Measurements from ENCODE around the gene C2orf68. TPM values are rescaled to one million over a fixed set of nuclear protein-coding genes. Genes with fewer than 3 reads are reported as not detected.

C2orf68 gene
- total RNA-seq, 1 donor from 2014 or later: 47.5 TPM

DNA sequence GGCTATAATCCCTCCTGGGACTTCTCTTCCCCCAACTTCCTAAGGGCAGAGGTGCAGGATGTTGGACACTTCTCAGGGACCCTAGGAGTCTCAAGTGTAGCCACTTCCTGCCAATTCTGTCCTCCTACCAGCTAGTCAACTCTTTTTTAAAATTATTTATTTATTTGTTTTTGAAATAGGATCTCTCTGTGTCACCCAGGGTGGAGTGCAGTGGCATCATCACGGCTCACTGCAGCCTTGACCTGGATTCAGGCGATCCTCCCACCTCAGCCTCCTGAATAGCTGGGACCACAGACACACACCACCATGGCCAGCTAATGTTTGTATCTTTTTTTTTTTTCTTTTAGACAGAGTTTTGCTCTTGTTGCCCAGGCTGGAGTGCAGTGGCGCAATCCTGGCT is 44.6 kb upstream of the C2orf68 start:
- TF ChIP-seq, protein P1, sequence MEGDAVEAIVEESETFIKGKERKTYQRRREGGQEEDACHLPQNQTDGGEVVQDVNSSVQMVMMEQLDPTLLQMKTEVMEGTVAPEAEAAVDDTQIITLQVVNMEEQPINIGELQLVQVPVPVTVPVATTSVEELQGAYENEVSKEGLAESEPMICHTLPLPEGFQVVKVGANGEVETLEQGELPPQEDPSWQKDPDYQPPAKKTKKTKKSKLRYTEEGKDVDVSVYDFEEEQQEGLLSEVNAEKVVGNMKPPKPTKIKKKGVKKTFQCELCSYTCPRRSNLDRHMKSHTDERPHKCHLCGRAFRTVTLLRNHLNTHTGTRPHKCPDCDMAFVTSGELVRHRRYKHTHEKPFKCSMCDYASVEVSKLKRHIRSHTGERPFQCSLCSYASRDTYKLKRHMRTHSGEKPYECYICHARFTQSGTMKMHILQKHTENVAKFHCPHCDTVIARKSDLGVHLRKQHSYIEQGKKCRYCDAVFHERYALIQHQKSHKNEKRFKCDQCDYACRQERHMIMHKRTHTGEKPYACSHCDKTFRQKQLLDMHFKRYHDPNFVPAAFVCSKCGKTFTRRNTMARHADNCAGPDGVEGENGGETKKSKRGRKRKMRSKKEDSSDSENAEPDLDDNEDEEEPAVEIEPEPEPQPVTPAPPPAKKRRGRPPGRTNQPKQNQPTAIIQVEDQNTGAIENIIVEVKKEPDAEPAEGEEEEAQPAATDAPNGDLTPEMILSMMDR (IDR thresholded peaks at IDR 0.05; ENCODE audit: unreplicated experiment): no peak
- no peaks in the 10 kb centered on the region for H3K9me3 Mint-ChIP-seq (ENCODE audit: unreplicated experiment)
- peaks cover 1% of the 10 kb centered on the region for H3K27me3 Mint-ChIP-seq (ENCODE audit: unreplicated experiment)
- no peak overlapping the region for H3K4me3 Mint-ChIP-seq (ENCODE audit: unreplicated experiment)
- no peak overlapping the region for H3K27ac Mint-ChIP-seq (ENCODE audit: unreplicated experiment)
- H3K4me1 Mint-ChIP-seq (ENCODE audit: unreplicated experiment): no peaks in the 10 kb centered on the region
- no peak for DNase-seq (ENCODE audit: low spot score)
- peaks cover 21% of the 10 kb centered on the region for H3K36me3 Mint-ChIP-seq (ENCODE audit: low read depth, unreplicated experiment)

DNA sequence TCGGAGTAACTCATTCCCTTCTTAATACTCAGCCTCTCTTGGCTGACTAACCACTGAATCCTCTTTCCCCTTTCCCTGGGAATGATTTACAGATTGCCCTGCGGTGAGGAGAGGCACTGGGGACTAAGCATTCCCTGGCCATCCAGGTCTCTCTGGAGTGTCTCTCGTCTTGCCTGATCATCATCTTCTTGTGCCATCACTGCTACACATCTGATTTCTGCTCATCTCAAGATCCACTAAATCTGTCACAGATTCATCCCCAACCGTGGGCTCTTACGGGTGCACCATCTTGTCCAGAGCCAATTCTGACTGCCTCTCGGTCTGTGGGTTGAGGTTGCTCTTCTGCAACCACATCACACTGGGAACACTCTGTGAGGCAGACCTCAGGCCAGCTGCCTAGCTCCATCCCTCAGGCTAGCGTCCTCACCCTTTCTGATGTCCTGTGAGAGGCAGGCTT is 44.1 kb upstream of the C2orf68 start:
- no peaks in the 10 kb centered on the region for H3K4me1 Mint-ChIP-seq (ENCODE audit: unreplicated experiment)
- no peak overlapping the region for H3K27ac Mint-ChIP-seq (ENCODE audit: unreplicated experiment)
- H3K9me3 Mint-ChIP-seq (ENCODE audit: unreplicated experiment): no peaks in the 10 kb centered on the region
- H3K36me3 Mint-ChIP-seq (ENCODE audit: low read depth, unreplicated experiment): peaks cover 26% of the 10 kb centered on the region
- no peak overlapping the region for H3K4me3 Mint-ChIP-seq (ENCODE audit: unreplicated experiment)
- DNase-seq (ENCODE audit: low spot score): no peak
- H3K27me3 Mint-ChIP-seq (ENCODE audit: unreplicated experiment): peaks cover 1% of the 10 kb centered on the region
- TF ChIP-seq, protein P1 (IDR thresholded peaks at IDR 0.05; ENCODE audit: unreplicated experiment): no peak

DNA sequence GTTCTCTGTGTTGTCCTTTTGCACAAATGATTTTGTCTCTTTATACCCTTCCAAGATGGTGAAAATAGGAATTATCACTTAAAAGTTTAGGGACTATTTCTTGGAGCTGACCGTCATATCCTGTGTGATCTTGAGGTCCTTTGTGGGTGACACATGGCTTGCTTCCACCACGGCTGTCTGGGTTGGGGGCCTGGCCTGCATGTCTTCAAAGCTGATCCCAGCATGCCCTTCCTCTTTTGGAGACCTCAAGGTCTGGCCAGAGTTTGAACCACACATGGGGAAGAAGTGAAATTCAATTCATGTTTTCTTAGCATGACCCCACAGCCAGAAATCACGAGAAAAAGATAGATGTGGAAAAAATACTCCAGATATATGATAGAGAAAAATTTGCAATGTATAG is 42.1 kb upstream of the C2orf68 start:
- H3K36me3 Mint-ChIP-seq (ENCODE audit: low read depth, unreplicated experiment): peaks cover 34% of the 10 kb centered on the region
- DNase-seq (ENCODE audit: low spot score): no peak
- H3K27me3 Mint-ChIP-seq (ENCODE audit: unreplicated experiment): peaks cover 1% of the 10 kb centered on the region
- H3K4me1 Mint-ChIP-seq (ENCODE audit: unreplicated experiment): peaks cover 4% of the 10 kb centered on the region
- TF ChIP-seq, protein P1 (IDR thresholded peaks at IDR 0.05; ENCODE audit: unreplicated experiment): no peak
- no peak overlapping the region for H3K27ac Mint-ChIP-seq (ENCODE audit: unreplicated experiment)
- no peak overlapping the region for H3K4me3 Mint-ChIP-seq (ENCODE audit: unreplicated experiment)
- H3K9me3 Mint-ChIP-seq (ENCODE audit: unreplicated experiment): no peaks in the 10 kb centered on the region

DNA sequence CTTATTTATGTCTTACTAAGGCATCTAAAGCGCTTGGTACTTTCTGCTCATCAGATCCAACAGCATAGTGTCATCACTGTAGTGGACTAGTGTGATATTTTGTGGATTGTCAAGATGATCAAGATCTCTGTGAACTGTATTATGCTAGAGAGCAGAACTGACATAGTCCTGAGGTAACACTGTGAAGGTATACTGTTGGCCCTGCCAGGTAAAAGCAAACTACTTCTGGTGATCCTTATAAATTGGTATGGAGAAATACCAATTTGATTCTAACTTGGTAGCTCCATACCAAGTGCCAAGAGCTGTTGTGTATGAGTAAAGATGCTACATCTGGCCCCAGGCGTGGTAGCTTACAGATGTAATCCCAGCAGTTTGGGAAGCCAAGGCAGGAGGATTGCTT is 40.2 kb upstream of the C2orf68 start:
- H3K4me3 Mint-ChIP-seq (ENCODE audit: unreplicated experiment): peak overlapping the region; percentile 47
- TF ChIP-seq, protein P1 (IDR thresholded peaks at IDR 0.05; ENCODE audit: unreplicated experiment): no peak
- H3K36me3 Mint-ChIP-seq (ENCODE audit: low read depth, unreplicated experiment): peaks cover 45% of the 10 kb centered on the region
- H3K4me1 Mint-ChIP-seq (ENCODE audit: unreplicated experiment): peaks cover 8% of the 10 kb centered on the region
- DNase-seq (ENCODE audit: low spot score): no peak
- no peak overlapping the region for H3K27ac Mint-ChIP-seq (ENCODE audit: unreplicated experiment)
- no peaks in the 10 kb centered on the region for H3K27me3 Mint-ChIP-seq (ENCODE audit: unreplicated experiment)
- H3K9me3 Mint-ChIP-seq (ENCODE audit: unreplicated experiment): no peaks in the 10 kb centered on the region

DNA sequence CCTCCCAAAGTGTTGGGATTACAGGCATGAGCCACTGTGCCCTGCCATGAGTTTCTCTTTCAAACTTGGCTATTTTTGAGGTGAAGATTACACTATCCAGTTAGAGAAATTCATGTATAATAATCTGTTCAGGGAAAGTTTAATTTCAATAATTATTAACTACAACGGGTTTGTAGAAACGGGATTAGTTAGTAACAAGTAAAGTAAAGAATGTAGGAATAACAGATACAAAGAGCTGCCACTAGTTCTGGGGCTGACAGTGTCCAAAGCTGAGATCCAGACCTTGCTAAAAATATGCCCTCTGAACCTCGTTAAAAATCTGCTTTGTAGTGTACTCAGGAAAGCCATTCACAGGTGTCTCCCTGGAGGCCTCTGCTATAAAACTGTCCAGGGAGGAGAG is 39.2 kb upstream of the C2orf68 start:
- TF ChIP-seq, protein P1 (IDR thresholded peaks at IDR 0.05; ENCODE audit: unreplicated experiment): no peak
- Mint-ChIP-seq H3K36me3 (ENCODE audit: low read depth, unreplicated experiment) (peaks cover 49% of the 10 kb centered on the region), H3K4me1 (ENCODE audit: unreplicated experiment) (peaks cover 8% of the 10 kb centered on the region), H3K9me3 (ENCODE audit: unreplicated experiment) (no peaks in the 10 kb centered on the region), H3K27me3 (ENCODE audit: unreplicated experiment) (no peaks in the 10 kb centered on the region), H3K4me3 (ENCODE audit: unreplicated experiment) (no peak overlapping the region), H3K27ac (ENCODE audit: unreplicated experiment) (no peak overlapping the region)
- DNase-seq (ENCODE audit: low spot score): no peak
